HEK293T (cell line): ENCODE data around the gene FAM47E.

Experiments used
- BHLHE40 ChIP-seq: fragments of 450-650 bp; IDR thresholded peaks from 2 replicates; pipeline ENCODE4 v1.6.1; 2016; ENCODE audit warnings: mild to moderate bottlenecking, moderate library complexity, borderline replicate concordance
- CTBP1 ChIP-seq: fragments of 450-650 bp; IDR thresholded peaks from 2 replicates; pipeline ENCODE4 v1.6.1; 2016; ENCODE audit warnings: borderline replicate concordance
- FOXA1 ChIP-seq: fragments of 450-650 bp; IDR thresholded peaks from 2 replicates; pipeline ENCODE4 v1.6.1; 2016; ENCODE audit warnings: mild to moderate bottlenecking
- LEF1 ChIP-seq: fragments of 450-650 bp; IDR thresholded peaks from 2 replicates; pipeline ENCODE4 v1.6.1; 2017; ENCODE audit warnings: mild to moderate bottlenecking, borderline replicate concordance
- PKNOX1 ChIP-seq: fragments of 450-650 bp; IDR thresholded peaks from 2 replicates; pipeline ENCODE4 v1.6.1; 2016
- SP1 ChIP-seq: fragments of 450-650 bp; IDR thresholded peaks from 2 replicates; pipeline ENCODE4 v1.6.1; 2017
- TARDBP ChIP-seq: fragments of 450-650 bp; IDR thresholded peaks from 2 replicates; pipeline ENCODE4 v1.6.1; 2016

DNA sequence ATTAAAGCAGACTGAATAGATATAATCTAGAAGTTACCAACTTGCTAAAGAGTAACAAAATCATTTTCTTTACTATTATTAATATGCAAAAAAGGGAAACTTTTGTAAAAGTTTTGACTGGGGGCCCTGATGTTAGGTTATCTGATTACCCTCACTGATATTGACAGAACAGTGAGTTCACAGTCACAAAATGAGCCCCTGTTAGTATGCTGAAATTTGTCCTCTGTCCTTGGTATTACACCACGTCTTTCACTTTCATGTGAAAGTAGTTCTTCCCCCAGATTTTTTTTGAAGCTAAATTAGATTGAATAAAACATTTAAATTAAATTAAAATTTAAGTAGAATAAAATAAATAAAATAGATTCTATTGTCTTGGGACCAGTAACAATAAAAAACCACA lies 60.9 kb downstream of the FAM47E start:
- TF ChIP-seq PKNOX1 (no peak), BHLHE40 (no peak), TARDBP (no peak), LEF1 (no peak), CTBP1 (no peak), SP1 (no peak), FOXA1 (no peak)
